ENCODE measurements around the gene ARHGEF12. TPM values are rescaled to one million over a fixed set of nuclear protein-coding genes. Genes with fewer than 3 reads are reported as not detected.
"Not testable (repeated sequence)": the region's sequence is repeated elsewhere in the genome, so short reads cannot be mapped to it uniquely, and the experiment has no call there.

Gene ARHGEF12
- total RNA-seq, 2 experiments from 2014 or later, result 3.6 TPM

DNA sequence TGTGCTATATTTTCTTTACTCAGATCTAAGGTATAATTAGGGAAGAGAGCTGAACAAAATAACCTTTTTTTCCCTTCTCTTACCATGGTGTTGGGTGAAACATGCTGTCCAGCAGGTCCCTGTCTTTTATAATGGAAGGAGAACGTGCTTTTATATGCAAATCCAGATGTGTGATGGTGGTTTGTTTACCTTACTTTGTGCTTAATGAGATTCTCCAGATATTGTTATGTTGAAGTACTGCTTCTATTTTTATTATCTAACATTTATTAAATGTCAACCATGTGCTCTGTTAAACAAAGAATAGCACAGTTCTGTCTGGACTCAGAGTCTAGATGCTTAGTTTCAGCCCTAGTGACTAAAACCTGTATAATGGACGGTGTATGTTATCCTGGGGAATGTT lies 165.2 kb downstream of the ARHGEF12 start:
- no peak for DNase-seq
- Histone ChIP-seq H3K4me1 (ENCODE audit: insufficient read depth, low read length) (no peaks in the 10 kb centered on the region), H3K9me3 (ENCODE audit: control insufficient read depth in 1 of 2, insufficient read depth in 1 of 2, low read length in 2 of 2) (no peaks in the 10 kb centered on the region), H3K27ac (ENCODE audit: low read depth in 1 of 2, low read length in 2 of 2) (no peak overlapping the region), H3K36me3 (ENCODE audit: insufficient read depth, low read length) (no peaks in the 10 kb centered on the region), H3K27me3 (ENCODE audit: control insufficient read depth in 1 of 2, insufficient read depth in 2 of 2, low read length in 2 of 2) (peaks cover 16 to 36% of the 10 kb centered on the region in 2 experiments), H3K4me3 (ENCODE audit: low read length) (no peak overlapping the region)
- ChIA-PET POLR2A (no interaction called here), CTCF (no interaction called here)
- Mint-ChIP-seq H3K4me3 (no peak overlapping the region), H3K9me3 (no peaks in the 10 kb centered on the region), H3K4me1 (ENCODE audit: low read depth) (no peaks in the 10 kb centered on the region), H3K27me3 (peaks cover 53% of the 10 kb centered on the region), H3K36me3 (ENCODE audit: low read depth) (no peaks in the 10 kb centered on the region), H3K27ac (no peak overlapping the region)
- no peak for ATAC-seq (ENCODE audit: poor library complexity)
- intact Hi-C loops (cut with DNase I, micrococcal nuclease), result no loop called here
- TF ChIP-seq, protein P1, sequence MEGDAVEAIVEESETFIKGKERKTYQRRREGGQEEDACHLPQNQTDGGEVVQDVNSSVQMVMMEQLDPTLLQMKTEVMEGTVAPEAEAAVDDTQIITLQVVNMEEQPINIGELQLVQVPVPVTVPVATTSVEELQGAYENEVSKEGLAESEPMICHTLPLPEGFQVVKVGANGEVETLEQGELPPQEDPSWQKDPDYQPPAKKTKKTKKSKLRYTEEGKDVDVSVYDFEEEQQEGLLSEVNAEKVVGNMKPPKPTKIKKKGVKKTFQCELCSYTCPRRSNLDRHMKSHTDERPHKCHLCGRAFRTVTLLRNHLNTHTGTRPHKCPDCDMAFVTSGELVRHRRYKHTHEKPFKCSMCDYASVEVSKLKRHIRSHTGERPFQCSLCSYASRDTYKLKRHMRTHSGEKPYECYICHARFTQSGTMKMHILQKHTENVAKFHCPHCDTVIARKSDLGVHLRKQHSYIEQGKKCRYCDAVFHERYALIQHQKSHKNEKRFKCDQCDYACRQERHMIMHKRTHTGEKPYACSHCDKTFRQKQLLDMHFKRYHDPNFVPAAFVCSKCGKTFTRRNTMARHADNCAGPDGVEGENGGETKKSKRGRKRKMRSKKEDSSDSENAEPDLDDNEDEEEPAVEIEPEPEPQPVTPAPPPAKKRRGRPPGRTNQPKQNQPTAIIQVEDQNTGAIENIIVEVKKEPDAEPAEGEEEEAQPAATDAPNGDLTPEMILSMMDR (IDR thresholded peaks at IDR 0.05), result no peak

DNA sequence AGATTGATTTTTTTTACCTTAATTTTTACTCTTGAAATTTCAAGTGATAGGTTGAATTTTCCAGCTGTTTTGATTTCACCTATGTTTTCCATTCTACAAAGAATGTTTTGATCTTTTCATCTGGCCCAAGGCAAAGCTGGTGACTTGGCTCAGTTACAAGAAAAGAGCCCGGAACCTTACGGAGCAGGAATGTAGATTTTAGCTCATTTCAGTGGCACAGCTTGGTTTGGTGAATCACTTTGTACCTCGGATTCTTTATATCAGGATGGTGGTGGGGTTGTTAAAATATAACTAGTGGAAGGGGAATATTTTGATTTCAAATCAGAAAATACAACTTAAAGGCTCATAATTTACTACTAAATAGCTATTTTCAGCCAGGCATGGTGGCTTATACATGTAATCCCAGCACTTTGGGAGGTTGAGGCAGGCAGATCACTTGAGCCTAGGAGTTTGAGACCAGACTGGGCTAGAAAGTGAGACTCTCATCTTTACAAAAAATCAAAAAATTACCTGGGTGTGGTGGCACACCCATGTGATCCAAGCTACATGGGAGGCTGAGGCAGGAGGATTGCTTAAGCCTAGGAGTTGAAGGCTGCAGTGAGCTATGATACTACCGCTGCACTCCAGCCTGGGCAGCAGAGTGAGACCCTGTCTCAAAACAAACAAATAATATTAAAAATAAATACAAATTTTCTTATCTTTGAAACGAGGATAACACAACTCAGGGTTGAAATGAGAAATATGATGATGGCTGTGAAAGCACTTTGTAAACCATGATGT lies 166.0 kb downstream of the ARHGEF12 start:
- H3K27me3 ChIP-seq (ENCODE audit: control insufficient read depth in 1 of 2, insufficient read depth in 2 of 2, low read length in 2 of 2), result peaks cover 21 to 38% of the 10 kb centered on the region in 2 experiments
- no peak for ATAC-seq (ENCODE audit: poor library complexity)
- Mint-ChIP-seq H3K4me1 (ENCODE audit: low read depth) (no peaks in the 10 kb centered on the region), H3K4me3 (no peak overlapping the region), H3K27ac (no peak overlapping the region), H3K36me3 (ENCODE audit: low read depth) (no peaks in the 10 kb centered on the region), H3K9me3 (no peaks in the 10 kb centered on the region), H3K27me3 (peaks cover 59% of the 10 kb centered on the region)
- intact Hi-C loops (cut with DNase I, micrococcal nuclease), result no loop called here
- no peak overlapping the region for H3K27ac ChIP-seq (ENCODE audit: low read depth in 1 of 2, low read length in 2 of 2)
- no peak for DNase-seq
- H3K4me1 ChIP-seq (ENCODE audit: insufficient read depth, low read length), result no peaks in the 10 kb centered on the region
- H3K4me3 ChIP-seq (ENCODE audit: low read length), result no peak overlapping the region
- CTCF ChIA-PET, result no interaction called here
- TF ChIP-seq, protein P1 (IDR thresholded peaks at IDR 0.05), result no peak
- H3K36me3 ChIP-seq (ENCODE audit: insufficient read depth, low read length), result no peaks in the 10 kb centered on the region
- H3K9me3 ChIP-seq (ENCODE audit: control insufficient read depth in 1 of 2, insufficient read depth in 1 of 2, low read length in 2 of 2), result no peaks in the 10 kb centered on the region
- POLR2A ChIA-PET, result no interaction called here

- H3K4me1 ChIP-seq (ENCODE audit: insufficient read depth, low read length); H3K4me3 ChIP-seq (ENCODE audit: low read length); H3K27ac Mint-ChIP-seq; H3K36me3 Mint-ChIP-seq (ENCODE audit: low read depth); ATAC-seq (ENCODE audit: poor library complexity); H3K27ac ChIP-seq (ENCODE audit: low read depth in 1 of 2, low read length in 2 of 2); H3K9me3 ChIP-seq (ENCODE audit: control insufficient read depth in 1 of 2, insufficient read depth in 1 of 2, low read length in 2 of 2); POLR2A ChIA-PET; intact Hi-C loops (cut with DNase I, micrococcal nuclease); H3K9me3 Mint-ChIP-seq; H3K4me1 Mint-ChIP-seq (ENCODE audit: low read depth); DNase-seq; H3K4me3 Mint-ChIP-seq; CTCF ChIA-PET; H3K36me3 ChIP-seq (ENCODE audit: insufficient read depth, low read length): not testable (repeated sequence)
- peaks cover 73% of the 10 kb centered on the region for H3K27me3 Mint-ChIP-seq
- H3K27me3 ChIP-seq (ENCODE audit: control insufficient read depth in 1 of 2, insufficient read depth in 2 of 2, low read length in 2 of 2), result peaks cover 24 to 47% of the 10 kb centered on the region in 2 experiments
These were observed 167.3 kb downstream of the ARHGEF12 start for GRCh38 chr11:120503529-120503928.

All from CD4-positive, alpha-beta T cell (primary cell).